Lower leg skin (tissue), 3 donors: ENCODE measurements around the gene FRS2.

Experiments used
- POLR2A ChIP-seq, 2 donors: fragments of 450-650 bp; IDR thresholded peaks; one replicate each; pipeline ENCODE4 v1.6.1; 2016 to 2017; ENCODE audit warnings: antibody characterized with exemption in 2 of 2, mild to moderate bottlenecking in 1 of 2, moderate library complexity in 1 of 2
- TF ChIP-seq, protein P1 (sequence below), 3 donors: fragments of 450-650 bp; IDR thresholded peaks; one replicate each; pipeline ENCODE4 v1.5.1; 2016; ENCODE audit warnings: antibody characterized with exemption in 3 of 3, mild to moderate bottlenecking in 3 of 3, moderate library complexity in 2 of 3

DNA sequence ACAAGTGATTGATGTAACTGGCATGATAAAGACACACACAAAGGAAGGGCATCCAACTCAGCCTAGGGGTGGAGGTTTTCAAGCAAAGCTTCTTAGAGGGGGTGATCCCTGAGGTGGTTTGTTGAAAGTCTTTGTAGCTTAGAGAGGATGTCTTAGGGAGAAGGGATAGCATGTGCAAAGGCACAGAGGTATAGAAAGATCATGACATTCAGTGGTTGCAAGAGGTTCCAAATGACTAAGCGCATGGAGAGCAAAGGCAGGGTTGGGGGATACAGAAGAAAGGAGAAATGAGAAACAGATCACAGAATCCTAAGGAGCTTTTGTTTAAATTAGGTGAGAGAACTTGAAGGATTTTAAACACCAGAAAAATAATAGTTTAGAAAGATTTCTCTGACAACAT lies 109.9 kb downstream of the FRS2 start:
- TF ChIP-seq, protein P1, sequence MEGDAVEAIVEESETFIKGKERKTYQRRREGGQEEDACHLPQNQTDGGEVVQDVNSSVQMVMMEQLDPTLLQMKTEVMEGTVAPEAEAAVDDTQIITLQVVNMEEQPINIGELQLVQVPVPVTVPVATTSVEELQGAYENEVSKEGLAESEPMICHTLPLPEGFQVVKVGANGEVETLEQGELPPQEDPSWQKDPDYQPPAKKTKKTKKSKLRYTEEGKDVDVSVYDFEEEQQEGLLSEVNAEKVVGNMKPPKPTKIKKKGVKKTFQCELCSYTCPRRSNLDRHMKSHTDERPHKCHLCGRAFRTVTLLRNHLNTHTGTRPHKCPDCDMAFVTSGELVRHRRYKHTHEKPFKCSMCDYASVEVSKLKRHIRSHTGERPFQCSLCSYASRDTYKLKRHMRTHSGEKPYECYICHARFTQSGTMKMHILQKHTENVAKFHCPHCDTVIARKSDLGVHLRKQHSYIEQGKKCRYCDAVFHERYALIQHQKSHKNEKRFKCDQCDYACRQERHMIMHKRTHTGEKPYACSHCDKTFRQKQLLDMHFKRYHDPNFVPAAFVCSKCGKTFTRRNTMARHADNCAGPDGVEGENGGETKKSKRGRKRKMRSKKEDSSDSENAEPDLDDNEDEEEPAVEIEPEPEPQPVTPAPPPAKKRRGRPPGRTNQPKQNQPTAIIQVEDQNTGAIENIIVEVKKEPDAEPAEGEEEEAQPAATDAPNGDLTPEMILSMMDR (IDR thresholded peaks at IDR 0.05), result no peak
- TF ChIP-seq POLR2A (IDR thresholded peaks at IDR 0.05), result no peak
